ENCODE results near the gene BDP1.
A peak's percentile ranks its signal among the peaks of the same experiment; 100 is the strongest.
"Not testable (repeated sequence)": the region's sequence is repeated elsewhere in the genome, so short reads cannot be mapped to it uniquely, and the experiment has no call there.

Gene BDP1

DNA sequence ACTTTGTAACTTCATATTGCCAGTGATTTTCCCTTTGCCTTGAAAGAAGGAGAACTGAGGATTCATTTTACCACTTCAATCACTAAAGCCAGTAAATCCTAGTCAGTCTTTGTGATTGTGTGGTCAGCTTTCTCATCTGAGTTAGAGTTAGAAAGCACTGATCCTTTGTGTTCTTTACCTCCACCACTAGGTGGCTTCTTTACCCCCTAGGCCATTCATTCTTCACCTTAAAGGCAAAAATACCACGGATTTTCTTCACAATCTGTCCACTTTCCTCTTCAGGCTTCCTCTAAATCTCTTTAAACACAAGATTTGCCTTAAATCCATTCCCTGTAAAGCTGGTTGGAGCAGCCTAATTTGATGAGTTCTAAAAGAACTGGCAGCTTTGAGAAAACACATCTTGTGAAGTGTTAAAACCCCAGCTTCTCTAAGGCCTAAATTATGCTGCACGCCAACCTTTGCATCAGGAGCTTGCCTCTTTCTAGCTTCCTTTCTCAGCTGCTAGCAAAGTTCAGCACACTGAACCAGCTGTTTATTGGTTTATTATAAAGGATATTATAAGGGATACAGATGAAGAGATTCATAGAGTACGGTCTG, 20.4 kb downstream of the BDP1 start:
- DNase-seq, result peak; percentile 6

- DNase-seq, result no peak
Measured at GRCh38 chr5:71481441-71481840, 26.0 kb downstream of the BDP1 start.

DNA sequence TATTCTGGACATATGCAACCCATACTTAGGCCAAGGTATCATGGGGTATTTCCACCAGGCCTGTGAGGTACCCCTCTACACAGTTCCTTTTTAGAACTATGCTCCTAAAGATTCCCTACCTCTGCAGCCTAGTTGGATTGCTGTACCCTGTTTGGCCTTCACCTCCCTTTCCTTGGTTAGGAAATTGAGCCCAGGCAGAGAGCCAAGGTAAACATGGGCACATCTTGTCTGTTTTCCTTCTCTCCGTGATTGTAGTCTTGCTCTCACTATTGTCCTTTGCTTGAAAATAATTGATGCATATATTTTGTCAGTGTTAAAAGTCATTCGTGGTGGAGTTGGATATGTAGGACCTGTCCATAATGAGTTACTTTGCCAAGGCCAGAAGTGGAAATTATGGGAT, 26.7 kb downstream of the BDP1 start:
- DNase-seq, result peak; percentile 7

DNA sequence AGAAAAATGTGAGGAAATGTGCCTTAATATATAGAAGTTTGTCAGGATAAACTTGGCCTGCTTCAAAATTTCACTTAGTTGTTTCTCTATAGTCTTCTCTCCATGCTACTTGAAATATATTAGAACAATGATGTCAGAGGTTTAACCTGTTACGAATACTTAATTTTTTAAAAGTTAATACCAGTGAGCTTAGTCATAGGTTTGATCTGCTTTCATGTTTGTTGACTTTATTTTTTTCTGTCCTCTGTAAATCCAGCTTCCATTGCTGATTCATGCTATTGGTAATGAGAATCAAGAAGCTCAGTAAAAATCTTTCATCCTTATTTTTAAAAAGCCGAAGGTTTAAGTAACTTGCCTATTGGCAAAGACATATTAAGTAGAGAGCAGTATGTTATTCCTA, 27.9 kb downstream of the BDP1 start:
- peak; percentile 67 for DNase-seq

DNA sequence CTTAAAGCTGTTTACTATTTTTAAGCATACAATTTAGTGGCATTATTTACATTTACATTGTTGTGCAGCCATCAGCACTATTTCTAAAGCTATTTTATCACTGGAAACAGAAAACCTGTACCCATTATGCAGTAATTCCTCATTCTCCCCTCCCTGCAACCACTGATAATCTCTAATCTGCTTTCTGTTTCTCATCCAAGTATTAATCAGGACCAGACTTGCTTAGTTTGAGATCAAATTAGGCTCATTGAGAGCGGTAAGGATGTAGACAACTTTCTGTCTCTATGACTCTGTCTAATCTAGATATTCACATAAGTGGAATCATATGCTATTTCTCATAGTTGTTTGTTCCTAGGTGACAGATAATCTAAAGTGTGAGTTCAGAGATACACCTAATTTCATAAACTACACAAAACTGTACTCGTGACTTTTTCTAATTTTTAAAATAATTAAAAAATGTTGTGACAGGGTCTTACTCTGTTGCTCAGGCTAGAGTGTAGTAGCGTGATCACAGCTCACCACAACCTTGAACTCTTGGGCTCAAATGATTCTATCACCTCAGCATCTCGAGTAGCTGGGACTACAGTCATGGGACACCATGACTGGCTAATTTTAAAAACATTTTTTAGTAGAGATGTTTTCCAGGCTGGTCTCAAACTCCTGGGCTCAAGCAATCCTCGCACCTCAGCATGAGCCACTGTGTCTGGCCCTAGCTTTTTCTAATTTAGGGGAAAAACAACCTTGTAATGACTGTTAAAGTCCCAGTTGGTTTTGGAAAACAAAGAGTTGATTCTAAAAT, 37.6 kb downstream of the BDP1 start:
- DNase-seq, result no peak

DNA sequence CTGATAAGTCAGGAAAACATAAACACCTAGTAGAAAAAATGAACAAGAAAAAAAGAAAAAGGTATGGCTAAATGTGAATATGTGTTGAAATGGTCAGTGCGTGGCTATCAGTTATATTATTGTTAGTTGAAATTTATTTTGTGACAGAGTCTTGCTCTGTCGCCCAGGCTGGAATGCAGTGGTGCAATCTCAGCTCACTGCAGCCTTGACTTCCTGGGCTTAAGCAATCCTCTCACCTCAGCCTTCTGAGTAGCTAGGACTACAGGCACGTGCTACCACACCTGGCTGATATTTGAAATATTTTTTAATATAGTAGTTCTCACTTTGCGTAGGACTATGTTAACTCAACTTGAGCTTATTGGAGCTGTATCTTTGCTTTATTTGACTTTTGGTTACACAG, 38.8 kb downstream of the BDP1 start:
- not testable (repeated sequence) for DNase-seq

- DNase-seq, result not testable (repeated sequence)
Measured at GRCh38 chr5:71498756-71499155, 43.3 kb downstream of the BDP1 start.

- DNase-seq, result no peak
Measured at GRCh38 chr5:71503536-71503935, 48.1 kb downstream of the BDP1 start.

GRCh38 chr5:71522151-71522550, 66.7 kb downstream of the BDP1 start:
- no peak for DNase-seq

DNA sequence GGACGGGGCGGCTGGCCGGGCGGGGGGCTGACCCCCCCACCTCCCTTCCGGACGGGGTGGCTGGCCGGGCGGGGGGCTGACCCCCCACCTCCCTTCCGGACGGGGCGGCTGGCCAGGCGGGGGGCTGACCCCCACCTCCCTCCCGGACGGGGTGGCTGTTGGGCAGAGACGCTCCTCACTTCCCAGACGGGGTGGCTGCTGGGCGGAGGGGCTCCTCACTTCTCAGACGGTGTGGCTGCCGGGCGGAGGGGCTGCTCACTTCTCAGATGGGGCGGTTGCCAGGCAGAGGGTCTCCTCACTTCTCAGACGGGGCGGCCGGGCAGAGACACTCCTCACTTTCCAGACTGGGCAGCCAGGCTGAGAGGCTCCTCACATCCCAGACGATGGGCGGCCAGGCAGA, 70.2 kb downstream of the BDP1 start:
- DNase-seq, result not testable (repeated sequence)

DNA sequence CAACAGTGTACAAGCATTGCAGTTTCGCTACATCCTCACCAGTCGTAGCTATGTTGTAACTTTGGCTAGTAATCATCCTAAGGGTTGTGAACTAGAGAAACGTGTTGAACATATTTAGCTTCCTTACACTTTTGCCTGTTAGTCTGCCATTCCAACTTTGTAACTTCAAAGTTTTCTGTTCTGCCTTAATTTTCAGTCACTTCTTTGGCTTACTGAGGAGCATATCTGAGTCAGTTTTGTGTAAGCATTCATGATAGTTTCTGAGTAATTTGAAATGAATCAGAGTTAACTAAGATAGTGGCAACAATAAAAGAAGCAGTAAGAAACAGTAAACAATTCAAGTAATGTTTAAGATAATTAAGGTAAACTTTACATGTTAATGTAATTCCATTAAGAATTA, 72.8 kb downstream of the BDP1 start:
- no peak for DNase-seq

DNA sequence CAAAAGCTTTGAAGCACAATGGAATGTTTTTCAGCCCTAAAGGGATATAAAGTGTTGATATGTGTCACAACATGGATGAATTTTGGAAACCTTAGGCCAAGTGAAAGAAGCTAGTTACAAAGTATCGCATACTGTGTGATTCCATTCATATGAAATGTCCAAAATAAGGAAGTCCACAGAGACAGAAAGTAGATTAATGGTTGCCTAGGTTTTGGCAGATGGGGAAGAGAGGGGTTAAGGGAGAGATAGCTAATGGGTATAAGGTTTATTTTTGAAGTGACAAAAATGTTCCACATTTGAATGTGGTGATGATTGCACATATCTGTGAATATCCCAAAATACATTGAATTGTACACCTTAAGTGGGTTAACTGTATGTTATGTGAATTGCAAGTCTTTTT, 74.2 kb downstream of the BDP1 start:
- DNase-seq, result no peak

- peak; percentile 15 for DNase-seq
Measured at GRCh38 chr5:71533142-71533541, 77.7 kb downstream of the BDP1 start.

- peak; percentile 14 for DNase-seq
Measured at GRCh38 chr5:71533615-71534014, 78.2 kb downstream of the BDP1 start.

DNA sequence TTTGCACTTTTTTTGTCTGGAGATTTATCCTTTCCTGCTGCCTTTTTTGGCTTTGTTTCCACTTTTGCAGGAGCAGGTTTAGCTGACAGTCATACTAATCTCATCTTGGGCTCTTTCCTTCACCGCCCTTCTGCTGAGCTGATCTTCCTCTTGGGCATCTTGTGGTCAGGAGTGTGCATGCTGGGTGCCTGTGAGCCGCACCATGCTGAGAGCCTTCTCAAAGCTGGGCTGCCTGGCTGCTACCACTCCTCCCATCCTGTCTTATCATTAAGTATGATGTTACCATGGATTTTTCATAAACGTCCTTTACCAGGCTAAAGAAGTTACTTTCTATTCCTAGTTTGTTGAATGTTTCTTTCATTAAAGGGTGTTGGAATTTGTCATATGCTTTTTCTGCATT, 82.2 kb downstream of the BDP1 start:
- DNase-seq, result no peak

DNA sequence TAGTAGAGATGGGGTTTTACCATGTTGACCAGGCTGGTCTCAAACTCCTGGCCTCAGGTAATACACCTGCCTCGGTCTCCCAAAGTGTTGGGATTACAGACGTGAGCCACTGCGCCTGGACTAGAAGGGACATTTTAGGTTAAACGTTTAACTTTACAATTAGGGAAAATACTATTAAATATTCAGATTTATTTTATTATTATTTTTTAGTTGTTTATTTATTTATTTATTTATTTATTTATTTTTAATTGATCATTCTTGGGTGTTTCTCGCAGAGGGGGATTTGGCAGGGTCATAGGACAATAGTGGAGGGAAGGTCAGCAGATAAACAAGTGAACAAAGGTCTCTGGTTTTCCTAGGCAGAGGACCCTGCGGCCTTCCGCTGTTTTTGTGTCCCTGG, 95.4 kb downstream of the BDP1 start:
- DNase-seq, result not testable (repeated sequence)

DNA sequence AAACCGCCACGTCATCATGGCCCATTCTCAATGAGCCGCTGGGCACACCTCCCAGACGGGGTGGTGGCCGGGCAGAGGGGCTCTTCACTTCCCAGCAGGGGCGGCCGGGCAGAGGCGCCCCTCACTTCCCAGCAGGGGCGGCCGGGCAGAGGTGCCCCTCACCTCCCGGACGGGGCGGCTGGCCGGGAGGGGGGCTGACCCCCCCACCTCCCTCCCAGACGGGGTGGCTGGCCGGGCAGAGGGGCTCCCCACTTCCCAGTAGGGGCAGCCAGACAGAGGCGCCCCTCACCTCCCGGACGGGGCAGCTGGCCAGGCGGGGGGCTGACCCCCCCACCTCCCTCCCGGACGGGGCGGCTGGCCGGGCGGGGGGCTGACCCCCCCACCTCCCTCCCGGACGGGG, 96.1 kb downstream of the BDP1 start:
- not testable (repeated sequence) for DNase-seq

DNA sequence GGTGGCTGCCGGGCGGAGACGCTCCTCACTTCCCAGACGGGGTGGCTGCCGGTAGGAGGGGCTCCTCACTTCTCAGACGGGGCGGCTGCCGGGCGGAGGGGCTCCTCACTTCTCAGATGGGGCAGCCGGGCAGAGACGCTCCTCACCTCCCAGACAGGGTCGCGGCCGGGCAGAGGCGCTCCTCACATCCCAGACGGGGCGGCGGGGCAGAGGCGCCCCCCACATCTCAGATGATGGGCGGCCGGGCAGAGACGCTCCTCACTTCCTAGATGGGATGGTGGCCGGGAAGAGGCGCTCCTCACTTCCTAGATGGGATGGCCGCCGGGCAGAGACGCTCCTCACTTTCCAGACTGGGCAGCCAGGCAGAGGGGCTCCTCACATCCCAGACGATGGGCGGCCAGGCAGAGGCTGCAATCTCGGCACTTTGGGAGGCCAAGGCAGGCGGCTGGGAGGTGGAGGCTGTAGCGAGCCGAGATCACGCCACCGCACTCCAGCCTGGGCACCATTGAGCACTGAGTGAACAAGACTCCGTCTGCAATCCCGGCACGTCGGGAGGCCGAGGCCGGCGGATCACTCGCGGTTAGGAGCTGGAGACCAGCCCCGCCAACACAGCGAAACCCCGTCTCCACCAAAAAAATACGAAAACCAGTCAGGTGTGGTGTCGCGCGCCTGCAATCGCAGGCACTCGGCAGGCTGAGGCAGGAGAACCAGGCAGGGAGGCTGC, 96.7 kb downstream of the BDP1 start:
- not testable (repeated sequence) for DNase-seq

DNA sequence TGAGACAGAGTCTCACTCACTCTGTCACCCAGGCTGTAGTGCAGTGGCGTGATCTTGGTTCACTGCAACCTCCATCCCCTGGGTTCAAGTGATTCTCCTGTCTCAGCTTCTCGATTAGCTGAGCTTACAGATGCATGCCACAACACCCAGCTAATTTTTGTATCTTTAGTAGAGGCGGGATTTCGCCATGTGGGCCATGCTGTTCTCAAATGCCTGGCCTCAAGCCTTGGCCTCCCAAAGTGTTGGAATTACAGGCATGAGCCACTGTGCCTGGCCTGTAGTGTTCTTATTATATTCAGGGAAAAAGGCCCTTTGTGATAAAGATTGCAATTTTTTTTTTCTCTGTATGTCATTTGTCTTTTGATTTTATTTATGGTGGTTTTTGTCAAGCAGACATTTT, 107.7 kb downstream of the BDP1 start:
- no peak for DNase-seq

- DNase-seq, result no peak
Measured at GRCh38 chr5:71564895-71565294, 109.4 kb downstream of the BDP1 start.

DNA sequence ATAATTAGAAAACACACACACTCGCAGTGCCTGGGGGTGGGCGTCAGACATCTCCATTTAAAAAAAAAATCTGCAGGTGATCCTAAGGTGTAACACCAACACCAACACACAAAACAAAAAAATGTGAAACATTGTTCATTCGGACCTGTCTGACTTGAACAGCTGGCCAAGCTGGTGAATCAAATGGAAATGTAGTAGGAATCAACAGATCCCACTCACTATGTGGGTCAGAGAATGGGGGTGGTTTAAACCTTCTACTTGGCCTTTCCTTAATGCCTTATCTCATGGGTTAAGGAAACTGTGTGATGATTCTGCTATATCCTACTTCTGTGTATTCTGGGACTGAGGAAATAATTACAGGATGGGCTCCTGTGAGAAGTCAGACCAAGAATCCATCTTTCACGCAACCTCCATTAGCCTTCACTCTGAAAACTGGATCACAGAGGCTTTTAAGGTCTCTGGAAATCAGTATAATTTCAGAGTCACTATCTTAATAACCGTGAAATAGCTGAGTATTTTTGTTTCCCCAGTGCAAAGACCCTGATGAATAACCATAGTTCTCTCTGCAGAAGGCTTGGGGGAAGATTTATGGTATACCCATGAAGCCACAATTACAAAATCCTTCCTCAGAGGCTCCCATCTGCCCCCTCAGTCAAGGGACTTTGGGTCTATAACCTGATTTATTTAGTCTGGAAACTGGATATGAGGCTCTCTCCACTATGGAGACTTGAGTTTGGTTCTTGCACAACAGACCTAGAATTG, 114.5 kb downstream of the BDP1 start:
- no peak for DNase-seq

DNA sequence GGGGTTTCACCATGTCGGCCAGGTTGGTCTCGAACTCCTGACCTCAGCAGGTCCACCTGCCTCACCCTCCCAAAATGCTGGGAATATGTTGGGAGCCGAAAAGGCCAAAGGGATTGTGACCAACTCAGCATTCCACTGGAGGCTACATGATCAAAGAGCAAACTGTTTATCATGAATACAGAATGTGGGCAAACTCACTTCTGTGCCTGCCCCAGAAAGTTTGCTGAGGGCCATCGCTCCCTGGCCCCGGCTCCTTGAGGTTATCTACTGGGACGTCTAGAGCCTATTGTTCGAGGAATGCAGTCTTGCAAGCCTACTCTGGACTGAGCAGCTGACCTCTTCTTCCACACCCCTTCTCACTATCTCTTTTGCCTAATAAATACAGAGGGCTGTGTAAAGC, 116.4 kb downstream of the BDP1 start:
- not testable (repeated sequence) for DNase-seq

- DNase-seq, result no peak
Measured at GRCh38 chr5:71573591-71573990, 118.1 kb downstream of the BDP1 start.

Measured in fibroblast of skin of right quadriceps (primary cell).